Ovary (tissue), 9 donors: ENCODE measurements around the gene INSIG1. TPM values are rescaled to one million over a fixed set of nuclear protein-coding genes. Genes with fewer than 3 reads are reported as not detected.

ENCODE experiments used
- DNase-seq, 5 donors: peaks; one replicate each; pipeline ENCODE4 v3.0.0-alpha.2; 2019 to 2020
- H3K27ac ChIP-seq, 2 donors: fragments of 200-600 bp; one replicate each; pipeline versions ENCODE4 v1.5.1 to v1.8.0; 2019 to 2022
- H3K27me3 ChIP-seq: fragments of 200-600 bp; one replicate; pipeline ENCODE4 v1.8.0; 2022
- H3K36me3 ChIP-seq: fragments of 200-600 bp; sonication (generic); one replicate; pipeline ENCODE4 v1.5.1; 2019
- H3K4me1 ChIP-seq: one replicate; pipeline ENCODE4 v1.8.1; 2013; ENCODE audit warnings: mild to moderate bottlenecking, moderate library complexity; ENCODE audit not compliant: insufficient read depth
- H3K4me3 ChIP-seq: fragments of 200-600 bp; sonication (generic); one replicate; pipeline ENCODE4 v1.5.1; 2017
- H3K9me3 ChIP-seq, 2 donors: fragments of 200-600 bp in 1 of 2; sonication (generic) in 1 of 2; one replicate each; pipeline versions ENCODE4 v1.5.1 to v1.8.1; 2013 to 2019; ENCODE audit warnings: mild to moderate bottlenecking in 1 of 2, moderate library complexity in 1 of 2
- CTCF ChIP-seq, 3 donors: fragments of 450-650 bp in 2 of 3; fragments of 200-600 bp in 1 of 3; IDR thresholded peaks; one replicate each; pipeline versions ENCODE4 v1.5.1 to v1.8.0; 2016 to 2022; ENCODE audit warnings: antibody characterized with exemption in 3 of 3, mild to moderate bottlenecking in 1 of 3
- EP300 ChIP-seq: sonication (generic); formaldehyde crosslinking; IDR thresholded peaks from one replicate; pipeline ENCODE4 v1.6.1; 2017; ENCODE audit warnings: antibody characterized with exemption
- POLR2A ChIP-seq: fragments of 450-650 bp; IDR thresholded peaks from one replicate; pipeline ENCODE4 v1.6.1; 2017; ENCODE audit warnings: antibody characterized with exemption, mild to moderate bottlenecking, moderate library complexity
- WGBS, 3 donors: extraction: QIAGEN DNeasy Blood & Tissue Kit in 1 of 3; methylation state at CpG; one replicate each; pipeline versions ENCODE4 v1.1.5 to v1.1.7; 2013 to 2017; 5-methylcytosine and 5-hydroxymethylcytosine counted together
- intact Hi-C, 4 donors: fragments of 100-400 bp; cut with DNase I; formaldehyde crosslinking; loops; one replicate each; pipeline versions ENCODE4 v1.11.0 to v1.15.1; 2022 to 2023
- polyA plus RNA-seq, 2 donors: library from polyadenylated mRNA; stranded (reverse); fragments of 200-250 nt in 1 of 2; fragments of 350-450 nt in 1 of 2; fragmentation: Illumina TruSeq in 1 of 2; extraction: RNeasy Lipid Tissue Mini Kit (QIAGEN cat#74804) in 1 of 2; gene quantifications; one replicate each; pipeline ENCODE4 v1.2.3, GENCODE V29; 2013 to 2014
- total RNA-seq, 7 donors: library from RNA; depleted of rRNA in 2 of 7; stranded (reverse); fragments of >200 nt in 2 of 7; fragmentation: NEBNext Ultra II Directional in 3 of 7; extraction: Animal tissue kit (Norgen Biotek cat#: 25700) in 3 of 7; gene quantifications; one replicate each; pipeline versions ENCODE4 v1.1.0 to v1.2.4, GENCODE V29; 2016 to 2023
- donor health status: DM: no; HTN: no; CAD: no; lungs with moderate emphysema.
- donor health status: DM: no; HTN: no; CAD: no.
- donor health status: Bipolar disorder and iron deficiency.
- donor health status: DM: yes; HTN: yes; CAD: no.
- donor health status: DM: no; HTN: no; CAD: no.
- donor health status: DM: yes; HTN: yes; CAD: no.

The INSIG1 gene
- total and polyA plus RNA-seq, 9 donors, result 15.0 to 186 (median 30.5) TPM

- peak; percentile 84 to 89 (median 88) for DNase-seq
- intact Hi-C loops, result loop anchor here in 2 of 4 donors (5.0 to 10.0 kb wide), 2 partner anchors 42 to 156 kb away; partner anchors contain the start of gene EN2 (in 1 of the 2)
- Histone ChIP-seq H3K27ac (peak overlapping the region; percentile 96 to 97), H3K9me3 (no peaks in the 10 kb centered on the region), H3K4me1 (peaks cover 5% of the 10 kb centered on the region), H3K27me3 (no peaks in the 10 kb centered on the region), H3K36me3 (no peaks in the 10 kb centered on the region), H3K4me3 (peak overlapping the region; percentile 55)
- WGBS, 3 donors, result 1% methylated on average over 26 to 27 of the region's 27 CpGs
- TF ChIP-seq POLR2A (peak; percentile 34), CTCF (IDR thresholded peaks at IDR 0.05) (no peak), EP300 (no peak)
These were observed 1.3 kb downstream of the INSIG1 start for GRCh38 chr7:155298834-155299534.

GRCh38 chr7:155299535-155300202 lies 2.0 kb downstream of the INSIG1 start:
- intact Hi-C loops, result loop anchor here in 3 of 4 donors (5.0 to 10.0 kb wide), 3 partner anchors 42 to 295 kb away; partner anchors contain the start of genes EN2 (in 1 of the 3) and PAXIP1 (in 1 of the 3)
- no peak for DNase-seq
- Histone ChIP-seq H3K9me3 (no peaks in the 10 kb centered on the region), H3K36me3 (no peaks in the 10 kb centered on the region), H3K27ac (peak overlapping the region; percentile 26 to 96), H3K4me3 (peak overlapping the region; percentile 55), H3K27me3 (no peaks in the 10 kb centered on the region), H3K4me1 (peaks cover 5% of the 10 kb centered on the region)
- TF ChIP-seq POLR2A, result no peak
- 40 to 47% (median 46%) methylated on average over 8 of the region's 8 CpGs for WGBS, 3 donors

GRCh38 chr7:155300641-155301452 lies 3.2 kb downstream of the INSIG1 start:
- H3K9me3 ChIP-seq, result no peaks in the 10 kb centered on the region
- H3K4me1 ChIP-seq, result peaks cover 5% of the 10 kb centered on the region
- DNase-seq, result no peak
- H3K4me3 ChIP-seq, result no peak overlapping the region
- intact Hi-C loops, result loop anchor here in 1 of 4 donors (10.0 kb wide), 1 partner anchor 296 kb away; the partner anchor contains the start of gene PAXIP1
- WGBS, 3 donors, result 71 to 74% (median 72%) methylated on average over 11 of the region's 11 CpGs
- no peak overlapping the region for H3K27ac ChIP-seq
- H3K27me3 ChIP-seq, result no peaks in the 10 kb centered on the region
- no peak for TF ChIP-seq CTCF (IDR thresholded peaks at IDR 0.05)
- no peak for TF ChIP-seq POLR2A
- TF ChIP-seq EP300, result no peak
- H3K36me3 ChIP-seq, result no peaks in the 10 kb centered on the region

GRCh38 chr7:155303039-155303593 lies 5.4 kb downstream of the INSIG1 start:
- Histone ChIP-seq H3K4me3 (no peak overlapping the region), H3K9me3 (no peaks in the 10 kb centered on the region), H3K4me1 (peaks cover 5% of the 10 kb centered on the region), H3K36me3 (no peaks in the 10 kb centered on the region), H3K27ac (no peak overlapping the region), H3K27me3 (no peaks in the 10 kb centered on the region)
- DNase-seq, result no peak
- intact Hi-C loops, result loop anchor here in 1 of 4 donors (10.0 kb wide), 1 partner anchor 298 kb away; the partner anchor contains the start of gene PAXIP1
- TF ChIP-seq CTCF (IDR thresholded peaks at IDR 0.05), result no peak
- WGBS, 3 donors, result 76 to 87% (median 84%) methylated on average over 10 of the region's 10 CpGs
